IPS-18c (cell line): ENCODE results near the gene S1PR4.

Experiments
- H3K4me3 ChIP-seq: 2 replicates; pipeline ENCODE4 v1.7.0; 2013; ENCODE audit warnings: low read depth, mild to moderate bottlenecking, low read length, moderate library complexity; ENCODE audit not compliant: insufficient read depth
- H3K9me3 ChIP-seq: one replicate; pipeline ENCODE4 v1.6.1; 2013; ENCODE audit warnings: mild to moderate bottlenecking, low read length, moderate library complexity; ENCODE audit not compliant: control insufficient read depth, insufficient read depth

The S1PR4 gene

DNA sequence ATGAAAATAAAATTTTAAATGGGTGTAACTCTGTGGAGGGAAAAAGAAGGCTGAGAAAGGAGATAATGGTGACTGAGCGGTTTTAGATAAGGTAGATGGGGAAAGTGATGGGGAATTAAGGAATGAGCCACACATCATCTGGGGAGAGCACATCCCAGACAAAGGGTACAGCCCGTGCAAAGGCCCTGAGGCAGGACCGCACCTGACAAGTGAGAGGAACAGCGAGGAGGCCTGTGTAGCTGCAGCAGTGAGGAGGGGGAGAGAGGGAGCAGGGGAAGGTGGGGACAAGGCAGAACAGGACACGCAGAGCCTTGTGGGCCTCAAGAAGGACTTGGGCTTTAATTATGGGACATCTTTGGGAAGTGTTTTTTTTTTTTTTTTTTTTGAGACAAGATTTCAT is 44.1 kb downstream of the S1PR4 start:
- Histone ChIP-seq H3K9me3 (no peaks in the 10 kb centered on the region), H3K4me3 (no peak overlapping the region)

DNA sequence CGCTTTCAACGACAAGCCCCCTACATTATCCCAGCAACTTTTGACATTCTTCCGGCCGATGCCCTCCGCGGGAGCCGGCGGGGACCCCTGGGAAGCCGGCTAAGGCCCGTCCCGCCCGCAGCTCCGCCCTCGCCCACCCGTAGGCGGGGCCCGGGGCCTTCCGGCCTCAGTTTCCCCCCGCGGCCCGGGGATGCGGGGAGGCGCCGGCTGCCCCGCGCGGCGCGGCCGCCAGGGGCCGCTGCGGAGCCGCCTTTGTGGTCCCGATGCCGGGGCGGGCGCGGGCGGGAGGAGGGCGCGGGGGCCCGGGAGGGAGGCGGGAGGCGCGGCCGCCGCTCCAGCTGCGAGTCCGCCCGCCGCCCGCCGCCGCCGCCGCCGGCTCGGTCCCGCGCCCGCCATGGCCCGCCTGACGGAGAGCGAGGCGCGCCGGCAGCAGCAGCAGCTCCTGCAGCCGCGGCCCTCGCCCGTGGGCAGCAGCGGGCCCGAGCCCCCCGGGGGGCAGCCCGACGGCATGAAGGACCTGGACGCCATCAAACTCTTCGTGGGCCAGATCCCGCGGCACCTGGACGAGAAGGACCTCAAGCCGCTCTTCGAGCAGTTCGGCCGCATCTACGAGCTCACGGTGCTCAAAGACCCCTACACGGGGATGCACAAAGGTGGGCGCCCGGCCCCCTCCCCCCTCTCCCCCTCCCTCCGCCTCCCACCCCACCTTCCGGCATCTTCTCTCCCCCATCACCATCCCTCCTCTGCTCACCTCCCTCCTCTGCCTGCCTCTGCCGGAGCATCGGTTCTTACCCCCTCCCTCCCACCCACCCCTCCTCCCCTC is 46.0 kb downstream of the S1PR4 start, which contains the start of gene CELF5:
TSS of gene CELF5 (plus strand) at position 316 of the 823 bp plus-strand sequence. CDS start at position 395, 79 bp downstream.
- H3K9me3 ChIP-seq: no peaks in the 10 kb centered on the region
- peak within 1 kb of the TSS; percentile 52 for H3K4me3 ChIP-seq

DNA sequence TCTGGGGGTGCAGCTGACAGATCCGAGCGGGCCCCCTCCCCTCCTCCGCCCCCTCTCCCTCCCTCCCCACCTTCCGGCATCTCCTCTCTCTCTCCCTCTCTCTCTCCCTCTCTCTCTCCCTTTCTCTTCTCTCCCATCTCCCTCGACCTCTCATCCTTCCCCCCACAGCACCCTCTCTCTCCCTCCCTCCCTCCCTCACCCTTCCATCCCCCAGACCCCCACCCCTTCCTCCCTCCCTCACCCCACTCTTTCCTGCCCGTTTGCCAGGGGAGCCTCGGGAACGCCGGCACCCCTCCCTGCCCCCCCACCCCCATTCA is 46.6 kb downstream of the S1PR4 start:
- Histone ChIP-seq H3K9me3 (no peaks in the 10 kb centered on the region), H3K4me3 (peak overlapping the region; percentile 52; the same call in 1 of the 2 replicates)

DNA sequence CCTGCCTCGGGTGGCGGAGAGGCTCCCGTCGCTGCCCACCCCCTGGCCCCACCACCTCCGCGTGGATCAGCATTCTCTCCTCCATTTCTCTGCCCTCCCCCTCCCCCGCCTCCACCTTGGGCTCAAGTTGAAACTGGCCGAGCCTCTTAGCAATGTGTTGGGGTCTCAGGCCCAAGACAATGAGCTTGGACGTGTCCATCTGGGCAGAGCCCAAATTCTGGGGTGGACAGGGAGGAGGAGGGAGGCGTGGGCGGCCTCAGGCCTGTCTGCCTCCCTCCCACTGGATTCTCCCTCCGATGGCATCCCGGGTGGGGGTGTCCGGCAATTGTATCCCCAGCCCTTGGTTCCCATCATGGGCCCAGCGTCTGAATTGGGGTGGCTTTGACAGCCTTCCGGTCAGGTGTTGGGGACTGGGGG is 47.1 kb downstream of the S1PR4 start:
- Histone ChIP-seq H3K4me3 (peak overlapping the region; percentile 52; the same call in 1 of the 2 replicates), H3K9me3 (no peaks in the 10 kb centered on the region)

DNA sequence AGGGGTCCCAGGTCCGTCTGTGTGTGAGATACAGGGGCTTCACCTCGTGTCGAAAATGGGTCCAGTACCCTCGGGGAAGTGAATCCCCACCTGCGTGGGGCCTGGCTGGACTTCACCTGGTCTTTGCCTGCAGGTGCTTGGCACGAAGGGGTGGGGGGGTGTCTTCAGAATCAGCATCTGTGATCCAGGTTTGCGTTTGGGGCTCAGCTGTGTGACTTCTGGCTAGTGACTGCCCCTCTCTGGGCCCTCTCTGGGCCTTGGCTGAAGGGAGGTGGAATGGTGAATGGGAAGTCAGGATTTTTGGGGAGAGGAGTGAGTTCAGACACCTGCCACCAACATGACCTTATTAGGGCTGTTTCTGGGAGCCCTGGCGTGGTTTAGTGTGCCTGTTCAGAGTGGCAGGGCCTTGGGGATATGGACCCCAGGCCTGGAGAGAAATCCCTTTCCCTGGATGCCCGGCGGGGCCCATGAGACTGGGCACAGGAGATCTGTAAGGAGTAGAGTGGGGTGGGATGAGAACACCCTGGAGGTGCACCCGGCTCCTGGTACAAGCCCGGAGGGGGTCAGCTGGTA is 48.6 kb downstream of the S1PR4 start:
- no peak overlapping the region for H3K4me3 ChIP-seq
- H3K9me3 ChIP-seq: no peaks in the 10 kb centered on the region

DNA sequence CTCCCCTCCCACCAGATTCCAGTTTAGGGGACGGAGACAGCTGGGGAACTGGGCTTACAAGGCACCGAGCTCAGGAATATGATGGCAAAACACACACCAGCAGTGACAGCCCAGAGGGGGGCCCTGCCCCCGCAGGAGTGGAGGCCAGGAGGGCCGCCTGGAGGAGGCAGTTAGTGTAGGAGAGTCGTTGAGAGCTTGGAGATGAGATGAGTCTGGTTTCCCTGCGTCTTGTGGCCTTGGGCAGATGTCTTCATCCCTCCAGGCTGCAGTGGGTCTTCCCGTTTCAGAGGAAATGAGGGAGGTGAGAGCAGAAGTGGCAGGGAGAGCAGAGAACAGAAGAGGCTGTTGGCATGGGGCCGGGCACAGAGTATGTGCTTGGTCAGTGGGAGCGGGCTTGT is 50.8 kb downstream of the S1PR4 start:
- no peaks in the 10 kb centered on the region for H3K9me3 ChIP-seq
- H3K4me3 ChIP-seq: no peak overlapping the region
